Measurements from ENCODE around the gene PRKCZ. TPM values are rescaled to one million over a fixed set of nuclear protein-coding genes. Genes with fewer than 3 reads are reported as not detected.

Gene PRKCZ
- total and polyA plus RNA-seq, 7 donors: 0.07 to 2.3 (median 0.42) TPM; not detected in 1

GRCh38 chr1:2070016-2070415 lies 19.8 kb downstream of the PRKCZ start:
- Histone ChIP-seq H3K27me3 (ENCODE audit: insufficient read depth in 3 of 3, low read length in 2 of 3) (peaks cover 0 to 61% (median 21%) of the 10 kb centered on the region in 3 donors), H3K9me3 (no peaks in the 10 kb centered on the region)

DNA sequence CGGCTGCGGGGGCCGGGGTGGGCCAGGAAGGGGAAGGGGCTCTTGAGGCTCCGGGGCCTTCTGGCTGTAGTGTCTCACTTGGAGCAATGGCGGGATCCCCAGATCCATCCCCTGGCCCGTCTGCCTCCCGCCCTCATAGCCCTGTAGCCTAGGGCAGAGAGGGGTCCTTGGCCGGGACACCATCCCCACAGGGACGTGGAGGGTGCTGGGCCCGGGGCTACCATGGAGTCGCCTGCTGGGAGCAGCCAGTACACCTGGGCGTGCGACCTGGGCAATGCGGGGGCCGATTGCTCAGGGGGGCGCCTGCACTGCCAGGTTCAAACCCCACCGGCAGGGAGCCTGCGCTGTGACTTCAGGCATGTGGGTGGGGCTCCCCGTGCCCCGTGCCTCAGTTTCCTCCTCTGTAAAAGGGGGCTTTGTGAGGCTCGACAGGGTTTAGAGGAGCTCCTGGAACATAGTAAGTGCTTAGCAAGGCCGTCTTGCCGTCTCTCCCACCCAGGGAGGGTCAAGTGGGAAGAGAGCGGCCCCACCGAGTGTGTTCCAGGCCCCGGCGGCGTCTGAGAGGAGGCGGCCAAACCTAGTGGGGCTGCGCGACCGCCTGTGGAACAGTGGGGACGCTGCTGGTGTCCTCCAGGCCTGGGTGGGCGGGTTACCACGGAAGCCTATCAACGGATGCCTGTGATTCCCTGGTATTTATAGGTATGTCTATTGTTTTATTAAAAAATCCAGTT lies 20.8 kb downstream of the PRKCZ start:
- 74 to 82% (median 81%) methylated on average over 31 to 36 of the region's 36 CpGs for WGBS, 3 donors
- peaks cover 0 to 67% (median 21%) of the 10 kb centered on the region in 3 donors for H3K27me3 ChIP-seq (ENCODE audit: insufficient read depth in 3 of 3, low read length in 2 of 3)
- no peak for DNase-seq

More at GRCh38 chr1:2070016-2070415, 19.8 kb downstream of the PRKCZ start:
- DNase-seq (no peak), ATAC-seq (no peak)
- no peak overlapping the region for H3K27ac ChIP-seq
- intact Hi-C loops (cut with DNase I): no loop called here
- WGBS, 3 donors: 79 to 81% (median 80%) methylated on average over 11 of the region's 11 CpGs
- H3K36me3 ChIP-seq (ENCODE audit: insufficient read depth in 1 of 2, low read depth in 1 of 2): no peaks in the 10 kb centered on the region
- H3K4me1 ChIP-seq: no peaks in the 10 kb centered on the region
- TF ChIP-seq, protein P1, sequence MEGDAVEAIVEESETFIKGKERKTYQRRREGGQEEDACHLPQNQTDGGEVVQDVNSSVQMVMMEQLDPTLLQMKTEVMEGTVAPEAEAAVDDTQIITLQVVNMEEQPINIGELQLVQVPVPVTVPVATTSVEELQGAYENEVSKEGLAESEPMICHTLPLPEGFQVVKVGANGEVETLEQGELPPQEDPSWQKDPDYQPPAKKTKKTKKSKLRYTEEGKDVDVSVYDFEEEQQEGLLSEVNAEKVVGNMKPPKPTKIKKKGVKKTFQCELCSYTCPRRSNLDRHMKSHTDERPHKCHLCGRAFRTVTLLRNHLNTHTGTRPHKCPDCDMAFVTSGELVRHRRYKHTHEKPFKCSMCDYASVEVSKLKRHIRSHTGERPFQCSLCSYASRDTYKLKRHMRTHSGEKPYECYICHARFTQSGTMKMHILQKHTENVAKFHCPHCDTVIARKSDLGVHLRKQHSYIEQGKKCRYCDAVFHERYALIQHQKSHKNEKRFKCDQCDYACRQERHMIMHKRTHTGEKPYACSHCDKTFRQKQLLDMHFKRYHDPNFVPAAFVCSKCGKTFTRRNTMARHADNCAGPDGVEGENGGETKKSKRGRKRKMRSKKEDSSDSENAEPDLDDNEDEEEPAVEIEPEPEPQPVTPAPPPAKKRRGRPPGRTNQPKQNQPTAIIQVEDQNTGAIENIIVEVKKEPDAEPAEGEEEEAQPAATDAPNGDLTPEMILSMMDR (IDR thresholded peaks at IDR 0.05): no peak
- no peak overlapping the region for H3K4me3 ChIP-seq

GRCh38 chr1:2072109-2072806 lies 22.0 kb downstream of the PRKCZ start:
- Histone ChIP-seq H3K9me3 (no peaks in the 10 kb centered on the region), H3K4me3 (no peak overlapping the region), H3K27ac (no peak overlapping the region), H3K27me3 (ENCODE audit: insufficient read depth in 3 of 3, low read length in 2 of 3) (peaks cover 0 to 69% (median 26%) of the 10 kb centered on the region in 3 donors), H3K4me1 (no peaks in the 10 kb centered on the region), H3K36me3 (ENCODE audit: insufficient read depth in 1 of 2, low read depth in 1 of 2) (no peaks in the 10 kb centered on the region)
- ATAC-seq (no peak), DNase-seq (no peak)
- TF ChIP-seq, protein P1 (IDR thresholded peaks at IDR 0.05): no peak
- intact Hi-C loops (cut with DNase I): no loop called here
- 50 to 60% (median 57%) methylated on average over 25 of the region's 25 CpGs for WGBS, 3 donors

More for the DNA sequence above, 20.8 kb downstream of the PRKCZ start:
- Histone ChIP-seq H3K9me3 (no peaks in the 10 kb centered on the region), H3K36me3 (ENCODE audit: insufficient read depth in 1 of 2, low read depth in 1 of 2) (no peaks in the 10 kb centered on the region), H3K4me1 (no peaks in the 10 kb centered on the region), H3K27ac (no peak overlapping the region), H3K4me3 (no peak overlapping the region)
- TF ChIP-seq, protein P1 (IDR thresholded peaks at IDR 0.05): no peak
- intact Hi-C loops (cut with DNase I): no loop called here
- no peak for ATAC-seq

DNA sequence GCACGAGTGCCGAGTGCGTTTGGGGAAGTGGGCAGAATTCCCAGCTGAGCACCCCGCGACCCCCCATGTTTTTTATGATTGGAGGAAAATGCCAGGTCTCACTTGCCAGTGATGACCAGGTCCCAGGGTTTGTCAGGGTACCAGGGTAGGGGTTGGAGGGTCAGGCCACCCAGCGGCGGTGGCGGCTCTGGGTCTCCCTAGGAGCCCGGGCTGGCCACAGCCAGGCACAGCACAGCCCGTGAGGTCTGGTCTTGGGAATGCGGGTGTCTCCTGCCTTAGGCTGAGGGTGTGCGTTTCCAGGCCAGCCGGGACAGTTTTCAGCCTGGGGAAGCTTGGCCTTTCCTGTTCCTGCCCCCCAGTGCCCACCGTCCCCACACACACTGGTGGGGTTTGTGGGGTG lies 22.7 kb downstream of the PRKCZ start:
- peaks cover 0 to 73% (median 25%) of the 10 kb centered on the region in 3 donors for H3K27me3 ChIP-seq (ENCODE audit: insufficient read depth in 3 of 3, low read length in 2 of 3)
- ATAC-seq: no peak
- H3K36me3 ChIP-seq (ENCODE audit: insufficient read depth in 1 of 2, low read depth in 1 of 2): no peaks in the 10 kb centered on the region
- intact Hi-C loops (cut with DNase I): no loop called here
- TF ChIP-seq, protein P1 (IDR thresholded peaks at IDR 0.05): no peak
- no peak overlapping the region for H3K4me3 ChIP-seq
- 76 to 87% (median 78%) methylated on average over 12 to 14 of the region's 14 CpGs for WGBS, 3 donors
- no peaks in the 10 kb centered on the region for H3K4me1 ChIP-seq
- H3K9me3 ChIP-seq: peaks cover 4% of the 10 kb centered on the region
- no peak overlapping the region for H3K27ac ChIP-seq
- DNase-seq: no peak

Measured in psoas muscle (tissue), 8 donors.